Activated T-cell treated with anti-CD3 and anti-CD28 coated beads for 48 hours (primary cell): ENCODE results near the gene ARHGAP27.

ENCODE experiments used
- DNase-seq: peaks from one replicate; pipeline ENCODE4 v3.0.0-alpha.2; 2020; ENCODE audit warnings: low read depth

The ARHGAP27 gene

DNA sequence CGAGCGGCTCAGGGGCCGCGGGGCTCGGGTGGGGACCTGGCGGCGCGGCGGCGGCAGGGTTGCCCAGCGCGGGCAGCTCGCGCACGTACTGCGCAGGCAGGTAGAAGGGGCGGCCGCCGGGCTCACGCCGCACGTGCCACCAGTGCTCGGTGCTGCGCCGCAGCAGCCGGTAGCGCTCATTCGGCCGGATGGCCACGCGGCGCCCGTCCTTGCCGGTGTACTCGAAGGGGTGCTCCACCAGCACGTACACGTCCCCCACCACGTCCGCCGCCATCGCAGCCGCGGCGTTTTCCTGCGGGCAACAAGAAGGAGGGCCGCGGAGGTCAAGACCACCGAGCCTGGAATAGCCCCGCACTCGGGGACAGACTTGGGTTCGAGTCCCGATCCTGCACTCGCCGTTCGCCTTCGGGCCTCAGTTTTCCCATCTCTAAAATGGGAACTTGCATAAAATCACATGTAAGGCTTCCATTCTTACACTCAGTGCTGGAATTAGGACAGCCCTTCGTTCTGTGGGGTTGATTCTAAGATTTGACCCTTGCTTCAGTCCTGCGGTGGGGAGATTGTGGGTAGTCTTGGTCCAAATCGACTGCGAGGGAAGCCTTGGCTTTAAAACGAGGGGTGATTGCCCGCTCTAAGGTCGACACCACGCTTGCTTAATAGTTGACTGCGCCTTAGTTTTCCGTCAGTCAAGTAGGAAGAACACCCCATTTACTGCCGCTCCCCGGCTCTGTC is 2.5 kb downstream of the ARHGAP27 start:
- DNase-seq: no peak

DNA sequence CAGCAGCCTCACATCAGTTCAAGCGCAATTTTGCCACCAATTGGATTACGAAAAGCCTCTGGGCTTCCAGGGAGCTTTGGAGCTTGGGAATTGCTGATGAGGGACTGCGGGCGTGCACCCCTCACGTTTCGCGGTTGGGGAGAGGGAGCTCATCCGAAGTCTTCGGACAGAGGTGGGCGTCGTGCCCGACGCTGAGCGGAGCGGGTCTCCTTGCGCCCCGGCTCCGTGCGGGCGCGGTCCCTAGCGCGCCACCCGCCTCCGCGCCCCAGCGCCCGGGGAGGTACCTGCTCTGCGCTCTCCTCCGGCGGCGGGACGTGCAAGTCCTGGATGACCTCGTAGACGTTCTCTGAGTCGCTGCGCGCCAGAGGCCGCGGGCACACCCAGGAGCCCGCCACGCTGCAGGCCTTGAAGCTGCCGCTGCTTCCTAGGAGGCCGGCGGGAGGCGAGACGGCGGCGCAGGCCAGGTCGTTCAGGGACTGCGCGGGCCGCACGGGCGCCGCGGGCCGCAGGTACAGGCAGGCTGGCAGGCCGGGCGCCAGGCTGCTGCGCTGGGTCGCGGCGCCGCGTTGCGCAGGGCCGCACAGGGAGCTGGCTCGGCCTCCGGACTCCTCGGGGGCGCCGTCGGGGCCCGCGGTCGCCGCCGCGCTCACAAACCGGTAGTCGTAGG is 3.2 kb downstream of the ARHGAP27 start:
- DNase-seq: no peak

DNA sequence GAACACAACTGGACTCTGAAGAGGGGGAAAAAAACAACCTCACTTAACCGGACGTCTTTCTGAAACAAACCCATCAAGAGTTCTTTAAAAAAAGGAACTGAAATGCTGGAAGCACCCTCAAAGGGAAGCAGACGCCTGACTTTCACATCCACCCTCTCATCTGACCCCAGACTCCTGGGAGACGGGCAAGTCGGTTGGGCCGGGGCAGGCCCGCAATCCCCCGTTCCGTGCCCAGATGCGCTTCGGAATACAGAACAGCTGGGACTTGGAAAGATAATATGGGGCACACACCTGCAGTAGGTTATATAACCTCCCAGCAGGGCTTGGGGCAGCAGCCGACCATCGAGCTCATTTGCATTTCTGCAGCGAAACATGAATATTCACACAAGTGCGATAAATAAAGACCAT is 3.7 kb downstream of the ARHGAP27 start:
- no peak for DNase-seq

DNA sequence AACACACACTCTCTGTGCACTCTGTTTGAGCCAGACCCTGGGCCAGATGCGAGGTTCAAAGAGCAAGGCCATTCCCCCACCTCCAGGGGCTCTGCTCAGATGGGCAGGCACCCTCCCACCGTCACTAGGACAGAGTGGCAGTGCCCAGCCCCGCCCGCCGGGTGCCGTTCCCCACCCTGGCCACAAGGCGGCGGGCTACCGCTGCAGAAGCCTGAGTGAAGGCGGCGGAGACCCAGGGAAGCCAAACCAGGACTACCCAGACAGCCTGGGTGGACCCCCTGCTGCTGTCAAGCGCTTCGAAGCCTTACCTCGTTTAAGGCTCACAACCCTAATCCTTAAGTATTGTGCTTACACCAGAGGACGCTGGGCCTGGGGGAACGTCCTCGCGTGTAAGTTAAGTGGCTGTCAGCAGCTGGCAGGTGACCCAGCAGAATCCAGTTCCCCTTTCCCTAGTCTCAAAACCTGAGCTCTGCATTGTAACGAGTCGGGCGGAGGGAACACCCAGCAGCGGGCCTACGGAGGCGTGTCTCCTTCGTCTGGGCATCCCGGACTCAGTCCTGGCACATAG is 4.5 kb downstream of the ARHGAP27 start:
- peak; percentile 83 for DNase-seq

DNA sequence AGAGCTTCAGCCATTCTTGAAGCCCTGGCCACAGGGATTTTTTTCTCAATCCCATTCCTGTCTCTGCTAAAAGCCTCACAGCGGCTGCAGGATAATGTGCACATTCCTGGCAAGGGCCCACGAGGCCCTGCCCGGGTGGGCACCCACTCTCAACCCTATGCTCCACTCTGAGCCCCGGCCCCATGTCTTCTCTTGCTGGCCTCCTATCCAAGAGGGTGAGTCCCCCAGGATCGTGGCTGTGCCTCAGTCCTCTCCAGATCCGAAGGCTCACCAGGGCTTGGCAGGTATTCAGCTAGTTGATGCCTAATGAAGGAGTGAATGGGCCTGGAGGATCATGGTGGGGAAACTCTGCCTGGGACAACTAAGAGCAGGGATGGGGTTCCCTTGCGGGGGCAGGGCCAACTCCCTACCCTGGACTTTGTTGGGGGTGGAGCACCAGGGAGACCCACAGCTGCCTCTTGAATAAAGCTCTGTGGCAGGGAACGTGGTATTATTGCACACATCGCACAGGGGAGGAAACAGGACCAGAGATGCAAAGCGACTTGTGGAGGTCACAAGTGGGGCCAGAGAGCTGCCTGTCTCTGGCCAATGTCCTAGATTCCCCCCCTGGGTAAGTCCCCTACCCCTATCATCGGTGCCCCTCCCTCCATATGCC is 5.4 kb downstream of the ARHGAP27 start:
- DNase-seq: no peak

DNA sequence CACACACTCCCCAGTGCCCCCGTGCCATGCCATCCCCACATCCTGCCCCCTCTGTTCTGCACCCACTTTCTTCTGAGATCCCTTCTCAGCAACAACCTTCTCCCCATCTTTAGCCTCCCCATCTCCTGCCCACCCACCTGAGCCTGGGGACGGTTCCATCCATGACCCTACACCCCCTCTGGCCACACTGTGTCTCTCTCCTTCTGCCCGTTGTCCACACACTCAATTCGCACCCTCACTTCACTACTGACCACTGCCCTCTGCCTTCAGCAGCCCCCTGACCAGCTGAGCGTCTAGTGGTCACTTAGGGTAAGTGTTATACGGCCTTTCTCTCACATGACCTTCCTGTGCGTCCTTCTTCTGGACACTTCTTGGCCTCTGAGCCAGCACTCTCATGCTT is 6.1 kb downstream of the ARHGAP27 start:
- no peak for DNase-seq

DNA sequence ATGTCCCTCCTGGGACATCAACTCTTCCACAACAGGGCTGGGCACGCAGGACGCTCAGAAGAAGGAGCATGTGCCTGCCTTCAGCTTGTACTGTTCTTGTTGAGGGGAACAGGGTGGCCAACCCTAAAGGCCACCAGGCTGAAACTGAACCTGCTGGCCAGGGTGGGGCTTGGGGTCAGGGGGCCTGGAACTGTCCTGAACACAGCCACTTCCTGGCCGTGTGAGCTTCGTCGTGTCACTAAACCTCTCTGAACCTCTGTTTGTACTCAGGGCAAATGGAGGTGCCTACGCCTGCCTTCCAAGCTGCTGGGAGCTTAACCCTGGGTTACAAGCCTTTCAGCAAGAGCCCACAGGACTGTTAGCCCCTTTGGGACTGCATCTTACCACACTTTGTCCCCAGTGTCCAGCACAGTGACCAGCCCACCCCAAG is 6.7 kb downstream of the ARHGAP27 start:
- no peak for DNase-seq

DNA sequence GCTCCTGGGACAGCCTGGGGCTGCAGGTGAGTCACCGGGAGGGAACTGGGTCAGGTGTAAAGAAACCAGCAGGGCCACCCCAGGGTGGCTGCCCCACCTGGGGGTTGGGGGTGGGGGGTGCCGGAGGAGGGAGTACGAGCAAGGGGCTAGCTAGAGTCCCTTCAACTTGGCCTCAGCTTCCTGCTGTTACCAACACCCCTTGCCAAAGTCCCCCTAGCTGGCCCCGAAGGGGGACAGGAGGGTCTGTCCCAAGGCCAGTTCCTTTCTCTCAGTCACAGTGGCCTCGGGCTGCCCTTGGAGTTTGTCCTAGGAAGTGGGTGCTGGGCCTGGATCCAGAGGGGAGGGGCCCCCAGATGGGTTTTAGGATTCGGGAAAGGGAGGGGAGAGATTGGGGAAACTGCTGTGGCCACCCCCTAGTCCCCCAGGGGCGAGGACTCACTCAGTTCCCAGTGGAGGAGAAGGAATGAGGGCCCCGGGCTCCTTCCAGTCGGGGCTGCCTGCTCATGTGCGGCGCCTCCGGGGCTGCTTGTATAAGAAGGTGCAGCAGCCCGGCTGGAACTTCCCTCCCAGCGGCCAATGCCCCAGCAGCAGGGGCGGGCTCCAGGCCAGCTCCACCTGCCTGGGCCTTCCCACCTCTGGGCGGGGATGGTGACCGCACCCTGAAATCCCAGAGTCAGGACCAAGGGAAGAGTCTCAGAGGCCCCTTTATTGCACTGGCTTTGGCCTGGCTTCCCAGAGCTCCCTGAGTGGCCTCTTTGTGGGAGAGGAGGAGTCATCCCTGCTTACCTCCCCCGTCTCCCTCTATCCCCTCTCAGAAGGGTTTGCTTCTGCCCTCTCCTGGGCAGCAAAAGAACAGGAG is 7.3 kb downstream of the ARHGAP27 start:
- DNase-seq: no peak

DNA sequence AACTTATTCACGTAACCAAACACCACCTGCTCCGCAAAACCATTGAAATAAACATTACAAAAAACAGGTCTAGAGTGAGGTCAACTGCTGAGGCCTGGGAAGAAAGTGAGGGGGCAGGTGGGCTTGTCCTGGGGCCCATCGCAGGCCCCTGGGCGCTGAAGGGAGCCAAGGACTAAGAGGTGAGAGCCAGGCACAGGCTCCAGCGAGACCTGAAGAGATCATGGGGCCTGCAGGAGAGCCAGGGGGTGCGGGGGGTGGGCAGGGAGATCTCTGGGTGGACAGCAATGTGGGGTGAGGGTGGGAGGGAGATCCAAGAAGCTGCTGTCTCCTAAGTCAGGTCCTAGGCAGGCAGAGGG is 7.9 kb downstream of the ARHGAP27 start:
- DNase-seq: no peak

DNA sequence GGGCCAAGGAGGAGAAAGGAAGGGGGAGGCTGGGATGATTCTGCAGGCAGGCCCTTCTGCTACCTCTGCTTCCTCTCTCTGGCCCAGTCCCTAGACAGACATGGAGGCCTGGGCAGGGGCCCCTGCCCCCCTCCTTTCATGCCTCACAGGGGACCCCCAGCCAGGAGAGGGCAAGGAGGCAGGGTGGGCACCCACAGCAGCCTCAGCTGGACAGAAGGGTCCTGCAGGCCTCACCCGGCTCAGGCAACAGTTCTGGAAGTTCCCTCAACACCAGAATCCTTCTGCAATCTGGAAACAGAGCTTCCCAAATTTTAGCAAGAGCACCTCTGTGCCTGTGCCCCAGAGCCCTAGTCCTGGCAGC is 8.7 kb downstream of the ARHGAP27 start:
- no peak for DNase-seq

DNA sequence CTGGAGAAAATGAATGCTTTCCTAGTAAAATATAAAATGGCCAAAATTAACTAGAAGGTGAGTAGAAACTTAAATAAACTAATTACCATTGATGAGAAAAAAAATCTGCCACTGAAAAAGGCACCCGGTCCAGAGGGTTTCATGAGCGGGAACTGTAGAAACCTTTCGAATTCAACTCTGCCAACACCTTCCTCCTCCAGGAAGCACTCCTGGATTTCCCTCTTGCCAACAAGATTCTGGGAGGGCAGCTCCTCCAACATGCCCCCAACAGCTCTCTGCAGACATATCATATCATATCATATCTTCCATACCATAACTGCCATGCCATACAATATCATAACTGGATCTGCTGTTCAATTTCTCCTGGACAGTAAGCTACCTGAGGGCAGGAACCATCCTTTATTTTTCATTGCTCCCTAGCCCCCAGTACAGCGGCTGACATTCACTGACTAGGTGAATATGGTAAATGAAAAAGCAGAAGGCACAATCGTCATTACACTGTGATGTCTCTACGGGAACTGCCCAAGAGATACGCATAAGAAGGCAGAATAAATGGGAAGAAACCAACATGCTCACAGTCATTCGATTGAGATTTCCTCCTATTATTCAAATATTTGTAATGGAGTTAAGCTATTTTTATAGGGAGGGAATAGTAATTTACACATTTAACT is 9.2 kb downstream of the ARHGAP27 start:
- DNase-seq: no peak

DNA sequence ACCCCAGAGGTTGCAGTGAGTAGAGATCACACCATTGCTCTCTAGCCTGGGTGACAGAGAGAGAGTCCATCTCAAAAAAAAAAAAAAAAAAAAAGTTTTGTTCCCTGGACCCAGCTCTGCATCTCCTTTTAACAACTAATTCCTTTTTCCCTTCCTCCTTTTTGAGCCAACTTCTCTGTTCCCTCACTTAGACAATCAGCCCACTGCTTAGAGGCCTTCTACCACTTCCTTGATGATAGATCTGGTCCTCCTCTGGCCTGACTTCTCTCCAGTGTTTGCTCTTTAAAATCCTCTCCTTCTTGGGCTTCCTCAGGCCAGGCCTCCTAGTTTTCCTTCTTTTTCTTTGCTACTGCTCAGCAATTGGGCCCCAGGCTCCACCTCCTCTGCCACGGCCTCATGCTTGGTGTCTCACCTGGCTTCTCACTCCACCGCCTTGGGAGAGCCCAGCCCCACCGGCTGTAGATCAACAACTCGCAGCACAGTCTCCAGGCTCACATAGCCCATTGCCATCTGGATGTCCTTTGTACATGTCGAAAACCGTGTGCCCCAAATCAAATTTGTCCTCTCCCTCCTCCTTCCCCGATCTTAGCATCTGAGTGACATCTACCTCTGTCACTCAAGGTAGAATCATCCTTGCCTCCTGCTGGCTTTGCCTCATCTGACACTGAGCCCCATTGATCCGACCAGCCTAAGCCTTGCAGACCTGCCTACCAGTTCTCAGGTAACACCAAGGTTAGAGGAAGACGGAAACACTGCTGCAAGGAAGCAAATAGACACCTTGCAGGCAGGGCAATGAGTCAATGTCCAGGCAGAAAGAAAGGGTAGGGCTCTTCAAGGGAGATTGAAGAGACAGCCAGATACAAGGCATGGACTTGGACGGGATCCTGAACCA is 17.4 kb downstream of the ARHGAP27 start:
- no peak for DNase-seq

DNA sequence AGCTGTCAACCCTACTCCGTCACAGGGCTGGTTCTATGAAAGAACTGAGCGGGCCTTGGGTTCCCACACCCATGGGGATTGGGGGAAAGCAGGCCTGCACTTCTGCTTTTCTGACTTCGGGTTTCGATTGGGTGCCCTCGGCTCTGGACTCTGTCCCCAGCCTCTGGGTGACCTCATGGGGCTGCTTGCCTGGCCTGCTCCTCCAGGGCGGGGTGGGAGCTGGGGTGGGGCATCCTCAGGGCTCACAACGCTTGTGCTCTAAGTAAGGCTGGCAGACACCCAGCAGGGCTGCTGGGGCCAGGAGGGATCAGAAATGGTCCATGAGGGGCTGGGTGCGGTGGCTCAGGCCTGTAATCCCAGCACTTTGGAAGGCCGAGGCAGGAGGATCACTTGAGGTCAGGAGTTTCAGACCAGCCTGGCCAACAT is 19.2 kb downstream of the ARHGAP27 start:
- DNase-seq: no peak

DNA sequence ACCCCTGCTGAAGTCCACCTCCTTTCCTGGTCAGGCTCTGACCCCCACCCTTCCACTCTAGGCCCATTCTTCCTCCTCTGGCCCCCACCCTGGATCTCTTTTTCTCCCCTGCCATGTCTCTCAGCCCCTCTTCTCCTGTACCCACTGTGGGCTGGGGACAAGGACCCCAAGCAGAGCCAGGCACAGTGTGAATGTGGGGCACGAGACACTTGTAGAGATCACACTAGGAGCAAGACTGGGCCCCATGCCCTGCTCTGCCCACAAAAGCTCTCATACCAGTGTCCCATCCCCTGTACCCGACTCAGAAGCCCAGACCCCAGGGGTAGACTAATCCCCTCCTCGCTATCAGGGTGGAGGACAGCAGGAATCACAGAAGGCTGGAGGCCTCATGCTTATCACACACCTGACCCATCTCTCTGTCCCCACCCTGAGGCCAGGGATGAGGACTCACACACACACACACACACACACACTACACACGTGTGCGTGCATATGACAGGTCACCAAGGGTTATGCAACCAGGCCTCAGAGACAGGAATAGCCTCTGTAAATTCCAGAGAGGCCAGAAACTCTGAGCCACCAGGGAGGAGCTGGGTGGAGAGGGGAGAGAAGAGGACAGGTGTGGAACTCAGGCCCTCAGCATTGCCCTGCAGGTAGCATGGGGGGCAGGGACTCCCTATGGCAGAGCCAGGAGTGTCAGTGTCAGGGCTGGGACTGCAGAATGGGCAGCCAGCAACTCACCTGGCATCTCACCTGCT is 21.1 kb downstream of the ARHGAP27 start:
- DNase-seq: no peak

DNA sequence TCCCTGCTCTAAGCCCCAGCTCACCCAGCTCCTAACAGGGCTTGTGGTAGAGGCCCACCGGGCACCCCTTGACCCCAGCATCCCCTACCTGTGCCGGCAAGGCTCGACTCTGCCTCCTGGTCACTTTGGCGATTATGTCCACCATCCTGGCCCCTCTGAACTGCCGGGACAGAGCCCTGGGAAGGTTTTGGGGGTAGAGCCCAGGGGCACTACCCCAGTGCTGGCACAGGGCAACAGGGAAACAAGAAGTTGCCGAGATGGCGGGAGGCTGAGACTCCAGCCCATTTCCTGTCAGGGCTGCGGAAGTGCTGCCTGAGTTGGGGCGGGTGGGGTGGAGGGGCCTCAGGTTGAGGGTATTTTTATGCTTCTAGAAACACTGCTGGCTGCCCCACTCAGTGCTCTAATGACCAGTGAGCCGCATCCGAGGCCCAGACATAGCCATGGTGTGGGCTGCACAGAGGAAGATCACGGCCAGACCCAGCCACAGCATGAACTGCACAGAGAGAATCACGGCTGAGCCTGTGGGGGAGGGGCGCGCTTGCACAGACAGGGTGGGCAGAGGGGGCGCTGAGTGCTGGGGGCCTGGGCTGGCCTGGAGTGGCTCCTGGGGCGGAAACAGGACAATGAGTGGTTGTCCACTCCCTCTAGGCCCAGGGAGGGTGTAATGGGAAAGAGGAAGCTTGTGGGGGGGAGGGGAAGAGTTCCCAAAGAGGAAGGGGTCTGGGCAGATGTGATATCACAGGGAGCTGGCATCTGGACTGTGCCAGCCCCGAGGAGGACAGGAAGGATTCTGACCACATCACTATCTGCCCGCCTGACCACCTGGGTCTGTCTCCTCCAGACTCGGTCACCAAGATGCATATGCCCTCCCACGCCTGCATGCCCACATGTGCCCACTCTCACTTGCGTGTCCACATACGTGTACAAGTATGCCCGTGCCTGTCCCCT is 22.3 kb downstream of the ARHGAP27 start:
- peak; percentile 48 for DNase-seq

DNA sequence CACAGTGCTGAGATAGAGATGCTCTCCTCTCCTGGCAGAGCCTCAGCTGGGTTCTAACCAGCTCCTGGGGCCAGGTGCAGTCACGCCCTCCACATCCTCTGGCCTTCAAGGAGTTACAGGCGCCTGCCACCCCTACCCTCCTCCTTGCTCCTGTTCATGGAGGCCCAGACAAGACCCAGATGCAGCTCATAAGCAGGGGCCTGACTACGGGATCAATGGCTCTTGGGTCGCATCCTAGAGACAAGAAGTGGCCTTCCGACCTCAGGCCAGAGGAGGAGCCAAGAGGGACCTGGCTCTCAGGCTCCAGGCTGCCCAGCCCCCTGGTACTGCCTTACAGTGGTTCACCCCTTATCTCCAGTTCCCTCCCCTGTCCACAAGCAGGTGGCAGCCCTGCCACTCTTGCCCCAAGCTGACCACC is 23.0 kb downstream of the ARHGAP27 start:
- no peak for DNase-seq

DNA sequence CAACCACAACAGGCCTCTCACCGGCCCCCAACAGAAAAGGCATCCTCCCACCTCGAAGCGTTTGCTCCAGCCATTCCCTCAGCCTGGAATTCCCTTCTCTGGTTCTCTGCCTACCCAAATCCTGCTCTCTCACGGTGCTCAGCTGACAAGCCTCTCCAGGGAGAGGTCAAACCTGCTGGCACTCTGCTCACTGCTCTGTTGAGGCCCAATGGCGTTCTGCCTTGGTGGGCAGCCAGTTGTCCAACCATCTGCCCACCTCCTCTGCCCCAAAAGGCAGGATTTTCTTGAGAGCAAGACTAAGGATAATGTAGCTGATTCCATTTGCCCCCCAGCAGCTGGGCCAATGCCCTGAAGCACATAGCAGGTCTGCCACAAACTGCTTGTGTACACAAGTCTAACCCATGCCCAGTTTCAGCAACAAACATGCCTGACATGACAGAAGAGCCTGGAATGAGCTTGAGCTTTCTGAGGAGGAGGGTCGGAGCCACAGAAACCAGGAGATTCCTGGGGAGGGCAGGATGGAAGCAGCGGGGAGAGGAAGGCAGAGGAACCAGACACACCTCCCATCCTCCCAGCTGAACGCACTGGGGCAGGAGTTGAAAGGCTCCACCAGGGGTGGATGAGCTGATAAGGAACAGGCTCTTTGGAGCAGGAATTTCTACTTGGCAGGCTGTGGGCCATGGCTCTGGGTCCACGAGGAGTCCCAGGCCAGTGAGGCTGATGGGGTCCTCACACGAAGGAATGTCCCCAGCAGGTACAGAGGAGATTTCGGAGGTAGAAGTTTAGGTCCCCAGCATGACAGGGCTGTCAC is 23.9 kb downstream of the ARHGAP27 start:
- DNase-seq: no peak

DNA sequence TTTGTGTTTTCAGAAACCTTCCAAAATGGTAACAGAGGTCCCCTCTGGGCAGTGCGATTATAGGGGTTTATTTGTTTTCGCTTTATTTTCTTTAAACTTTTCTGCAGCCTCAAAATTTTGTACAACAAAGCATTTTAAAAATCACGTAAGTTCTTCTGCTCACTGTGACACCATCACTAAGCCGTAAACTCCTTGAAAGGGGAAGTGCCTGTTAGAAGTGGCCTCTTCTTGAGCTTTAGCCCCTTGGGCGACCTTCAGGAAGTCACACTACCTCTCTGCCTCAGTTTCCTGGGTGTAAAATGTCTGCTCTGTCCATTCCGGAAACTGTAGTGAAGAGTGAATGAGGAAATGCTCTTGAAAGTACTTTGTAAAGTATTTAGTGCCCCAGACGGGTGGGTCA is 26.6 kb downstream of the ARHGAP27 start:
- DNase-seq: no peak
